Measurements from ENCODE around the gene FGF14.

FGF14 gene

GRCh38 chr13:101931186-101931585 is 470.7 kb downstream of the FGF14 start:
- DNase-seq (ENCODE audit: low spot score) (no peak), FAIRE-seq (no peak)

- FAIRE-seq (no peak), DNase-seq (ENCODE audit: low spot score) (no peak)
Observed at GRCh38 chr13:101930331-101930730, 471.5 kb downstream of the FGF14 start.

GRCh38 chr13:101925731-101926130 is 476.1 kb downstream of the FGF14 start:
- no peak for DNase-seq (ENCODE audit: low spot score)

DNA sequence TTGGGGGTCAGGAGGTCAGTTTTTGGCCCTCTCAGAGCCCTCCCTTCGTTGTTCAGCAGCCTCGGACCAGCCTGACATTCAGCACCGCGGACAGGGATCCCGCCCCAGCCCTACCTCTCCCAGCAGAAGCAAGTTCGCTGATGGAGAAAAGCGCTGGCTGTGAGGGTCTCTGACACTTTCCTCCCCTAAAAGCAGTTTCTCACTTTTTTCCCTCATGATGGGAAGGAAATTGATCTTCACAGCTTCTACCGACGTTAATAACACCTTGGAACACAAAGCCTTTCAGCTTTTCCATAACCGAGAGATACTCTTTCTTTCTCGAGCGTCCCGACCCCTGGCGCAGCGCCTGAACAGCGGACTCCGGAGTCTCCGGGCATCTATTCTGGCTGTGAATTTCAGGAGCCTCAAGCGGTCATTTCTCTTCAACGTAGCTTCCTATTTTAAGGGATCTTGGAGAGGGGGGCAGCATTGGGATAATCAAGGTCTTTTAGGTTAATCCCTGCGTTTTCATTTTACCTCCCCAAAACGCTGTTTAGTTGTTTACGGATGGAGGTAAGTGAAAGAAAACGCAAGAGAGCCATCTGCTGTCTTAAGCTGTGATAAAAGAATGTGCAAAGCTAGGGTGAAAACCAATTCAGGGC is 482.2 kb downstream of the FGF14 start:
- FAIRE-seq = no peak
- DNase-seq (ENCODE audit: low spot score) = no peak

More at GRCh38 chr13:101925731-101926130, 476.1 kb downstream of the FGF14 start:
- FAIRE-seq = no peak

GRCh38 chr13:101917833-101918661 is 483.8 kb downstream of the FGF14 start:
- DNase-seq (ENCODE audit: low spot score) (no peak), FAIRE-seq (no peak)

- DNase-seq (ENCODE audit: low spot score) (no peak), FAIRE-seq (no peak)
Observed at GRCh38 chr13:101917475-101917810, 484.4 kb downstream of the FGF14 start.

- no peak for FAIRE-seq
- no peak for DNase-seq (ENCODE audit: low spot score)
Observed at GRCh38 chr13:101916775-101917474, 484.9 kb downstream of the FGF14 start.

DNA sequence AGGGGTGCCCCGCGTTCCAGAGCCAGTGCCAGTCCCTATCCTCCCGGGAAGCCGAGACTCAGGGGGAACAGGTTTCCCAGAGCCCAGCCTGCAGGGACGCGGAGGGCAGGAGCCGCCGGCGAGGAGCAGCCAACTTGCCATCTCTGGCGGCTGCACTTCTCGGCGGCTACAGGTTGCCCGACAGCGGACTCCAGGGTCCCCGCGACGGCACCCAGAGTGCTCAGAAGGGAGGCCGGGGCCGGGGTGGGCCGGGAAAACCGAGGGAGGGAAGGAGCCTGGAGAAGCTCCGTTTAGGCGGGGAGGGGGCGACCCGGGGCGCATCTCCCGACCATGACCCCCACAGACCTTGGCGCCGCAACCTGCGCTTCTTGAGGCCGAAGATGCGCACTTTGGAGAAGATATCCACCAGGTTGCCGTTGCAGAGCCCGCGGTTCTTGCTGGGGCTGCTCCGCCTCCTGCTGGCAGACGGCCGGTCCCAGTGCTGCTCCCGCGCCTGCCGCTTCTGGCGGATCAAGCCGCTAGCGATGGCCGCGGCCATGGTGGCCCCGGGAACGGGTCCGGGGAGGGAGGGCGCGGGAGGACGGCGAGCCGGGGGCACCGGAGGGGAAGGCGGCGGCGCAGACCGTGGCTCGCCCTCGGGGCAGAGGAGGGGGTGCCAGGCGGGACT is 485.6 kb downstream of the FGF14 start:
- FAIRE-seq (no peak), DNase-seq (ENCODE audit: low spot score) (no peak)

- DNase-seq (ENCODE audit: low spot score) = no peak
- no peak for FAIRE-seq
Observed at GRCh38 chr13:101915755-101916107, 486.1 kb downstream of the FGF14 start.

DNA sequence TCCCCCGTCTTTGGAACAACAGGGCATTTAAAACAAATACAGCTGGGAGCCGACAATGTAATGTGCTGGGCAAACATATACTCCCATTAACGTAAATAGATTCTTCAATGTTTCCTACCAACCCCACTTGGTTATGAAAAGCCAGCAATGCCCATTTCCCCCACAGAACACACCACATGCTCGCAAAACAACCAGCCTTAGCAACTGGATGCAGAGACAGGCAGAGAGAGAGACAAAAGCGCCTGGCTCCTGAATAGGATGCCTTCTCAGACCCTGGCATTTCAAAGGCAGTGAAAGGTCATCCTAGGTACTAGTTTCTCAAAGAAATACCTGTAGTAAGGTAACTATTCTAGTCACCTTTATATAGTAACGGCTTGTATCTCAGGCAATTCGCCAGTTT is 486.5 kb downstream of the FGF14 start:
- DNase-seq (ENCODE audit: low spot score) (no peak), FAIRE-seq (no peak)

GRCh38 chr13:101911752-101912151 is 490.1 kb downstream of the FGF14 start:
- DNase-seq (ENCODE audit: low spot score) (no peak), FAIRE-seq (no peak)

- DNase-seq (ENCODE audit: low spot score) = no peak
- no peak for FAIRE-seq
Observed at GRCh38 chr13:101903890-101904289, 498.0 kb downstream of the FGF14 start.

- no peak for FAIRE-seq
- no peak for DNase-seq (ENCODE audit: low spot score)
Observed at GRCh38 chr13:101898676-101899075, 503.2 kb downstream of the FGF14 start.

GRCh38 chr13:101896541-101896940 is 505.3 kb downstream of the FGF14 start:
- FAIRE-seq (no peak), DNase-seq (ENCODE audit: low spot score) (no peak)

DNA sequence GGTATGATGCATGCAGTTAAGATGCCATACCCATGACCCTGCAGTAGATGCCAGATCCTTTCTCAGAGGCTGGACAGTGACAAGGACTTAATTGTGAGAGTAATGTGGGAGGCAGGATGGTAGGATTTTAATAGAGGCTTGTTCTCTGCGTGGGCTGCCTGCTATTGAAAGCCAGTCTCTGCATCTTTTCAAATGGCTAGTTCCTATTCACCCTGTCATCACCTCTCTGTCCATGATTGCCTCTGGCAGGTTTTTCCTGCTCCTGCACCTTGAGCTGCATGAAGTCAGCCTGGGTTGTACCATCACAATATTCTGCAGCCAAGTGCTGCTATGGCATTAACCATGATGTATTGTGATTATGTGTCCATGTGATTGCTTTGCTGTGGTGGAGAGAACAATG is 508.8 kb downstream of the FGF14 start:
- DNase-seq (ENCODE audit: low spot score) (no peak), FAIRE-seq (no peak)

GRCh38 chr13:101892296-101892695 is 509.6 kb downstream of the FGF14 start:
- no peak for FAIRE-seq
- no peak for DNase-seq (ENCODE audit: low spot score)

DNA sequence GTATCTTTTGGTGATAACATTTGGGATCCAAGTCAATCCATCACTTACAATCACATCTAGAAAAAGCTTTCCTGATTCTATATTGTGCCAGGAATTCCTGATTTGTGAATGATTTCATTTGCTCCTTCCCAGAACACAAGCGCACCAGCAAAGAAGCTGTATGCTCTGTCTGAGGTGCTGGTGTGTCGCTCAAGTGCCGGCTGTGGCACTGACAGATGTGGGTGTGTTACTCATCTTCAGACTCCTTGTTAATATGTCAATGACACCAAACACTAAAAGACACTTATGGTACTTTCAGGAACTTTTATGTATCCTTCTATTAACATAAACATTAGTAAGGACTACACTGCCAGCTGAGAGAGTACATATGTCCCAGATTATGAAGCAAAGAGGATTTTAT is 520.3 kb downstream of the FGF14 start:
- FAIRE-seq (no peak), DNase-seq (ENCODE audit: low spot score) (no peak)

DNA sequence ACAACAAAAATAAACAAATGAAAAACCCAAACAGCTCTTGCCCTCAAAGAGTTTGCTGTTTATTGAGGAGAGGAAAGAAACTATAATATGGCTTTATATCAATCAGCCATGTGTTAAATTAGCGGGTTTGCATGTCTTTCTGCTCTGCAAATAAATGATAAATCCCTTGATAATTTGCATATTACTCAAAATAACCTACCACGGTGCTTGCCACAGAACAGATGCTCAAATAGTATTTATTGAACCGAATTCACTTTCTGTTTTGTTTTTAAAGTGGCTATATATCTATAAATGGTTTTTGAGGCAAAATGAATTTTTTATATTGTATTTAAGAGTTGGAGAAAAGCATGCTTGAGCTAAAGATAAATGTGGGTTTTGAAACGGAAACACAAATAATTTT is 521.3 kb downstream of the FGF14 start:
- FAIRE-seq = no peak
- no peak for DNase-seq (ENCODE audit: low spot score)

DNA sequence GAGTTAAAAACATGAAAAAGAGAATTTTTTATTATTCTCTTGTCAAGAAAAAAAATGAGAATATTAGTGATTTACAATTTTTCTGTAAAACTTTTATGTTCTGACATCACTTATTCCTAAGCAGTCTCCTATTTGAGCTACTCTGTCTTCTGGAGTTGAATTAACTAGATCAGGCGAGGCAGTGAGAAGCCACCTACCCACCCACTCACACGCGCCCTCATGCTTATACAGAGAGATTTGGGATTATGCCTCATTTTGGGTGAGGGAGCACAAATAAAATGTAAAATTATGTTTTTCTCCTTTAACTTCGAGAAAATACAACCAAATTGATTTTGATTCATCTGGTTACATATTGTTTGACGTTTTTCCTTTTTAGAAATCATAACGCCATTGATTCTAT is 524.9 kb downstream of the FGF14 start:
- no peak for FAIRE-seq
- DNase-seq (ENCODE audit: low spot score) = no peak

- DNase-seq (ENCODE audit: low spot score) = peak; percentile 42
- FAIRE-seq = no peak
Observed at GRCh38 chr13:101875717-101876393, 526.0 kb downstream of the FGF14 start.

- DNase-seq (ENCODE audit: low spot score) (no peak), FAIRE-seq (no peak)
Observed at GRCh38 chr13:101875091-101875490, 526.8 kb downstream of the FGF14 start.
